PC-9 (cell line): ENCODE measurements around the gene DSTN.

Experiments
- EZH2 ChIP-seq: fragments of 200-600 bp; sonication (generic); IDR thresholded peaks from 2 replicates; pipeline ENCODE4 v1.8.0; 2017; ENCODE audit warnings: antibody characterized with exemption, low read depth
- TF ChIP-seq, protein P1 (sequence below): fragments of 200-600 bp; sonication (generic); conservative IDR thresholded peaks from 2 replicates; pipeline ENCODE4 v1.6.1; 2017; ENCODE audit warnings: mixed run types, antibody characterized with exemption, mild to moderate bottlenecking, moderate library complexity

GRCh38 chr20:17640875-17641378 lies 71.1 kb downstream of the DSTN start:
- TF ChIP-seq, protein P1, sequence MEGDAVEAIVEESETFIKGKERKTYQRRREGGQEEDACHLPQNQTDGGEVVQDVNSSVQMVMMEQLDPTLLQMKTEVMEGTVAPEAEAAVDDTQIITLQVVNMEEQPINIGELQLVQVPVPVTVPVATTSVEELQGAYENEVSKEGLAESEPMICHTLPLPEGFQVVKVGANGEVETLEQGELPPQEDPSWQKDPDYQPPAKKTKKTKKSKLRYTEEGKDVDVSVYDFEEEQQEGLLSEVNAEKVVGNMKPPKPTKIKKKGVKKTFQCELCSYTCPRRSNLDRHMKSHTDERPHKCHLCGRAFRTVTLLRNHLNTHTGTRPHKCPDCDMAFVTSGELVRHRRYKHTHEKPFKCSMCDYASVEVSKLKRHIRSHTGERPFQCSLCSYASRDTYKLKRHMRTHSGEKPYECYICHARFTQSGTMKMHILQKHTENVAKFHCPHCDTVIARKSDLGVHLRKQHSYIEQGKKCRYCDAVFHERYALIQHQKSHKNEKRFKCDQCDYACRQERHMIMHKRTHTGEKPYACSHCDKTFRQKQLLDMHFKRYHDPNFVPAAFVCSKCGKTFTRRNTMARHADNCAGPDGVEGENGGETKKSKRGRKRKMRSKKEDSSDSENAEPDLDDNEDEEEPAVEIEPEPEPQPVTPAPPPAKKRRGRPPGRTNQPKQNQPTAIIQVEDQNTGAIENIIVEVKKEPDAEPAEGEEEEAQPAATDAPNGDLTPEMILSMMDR: no peak
- TF ChIP-seq EZH2: no peak
